Ishikawa (cell line): ENCODE measurements around the gene WSB2.

ENCODE experiments used
- CEBPB ChIP-seq: IDR thresholded peaks from 2 replicates; pipeline ENCODE4 v1.6.1; 2012
- CREB1 ChIP-seq: IDR thresholded peaks from 2 replicates; pipeline ENCODE4 v1.6.1; 2012; ENCODE audit warnings: low read depth
- EP300 ChIP-seq: IDR thresholded peaks from 2 replicates; pipeline ENCODE4 v1.6.1; 2012; ENCODE audit warnings: borderline replicate concordance
- TAF1 ChIP-seq: IDR thresholded peaks from 2 replicates; pipeline ENCODE4 v1.6.1; 2012; ENCODE audit warnings: low read depth, mild to moderate bottlenecking
- TEAD4 ChIP-seq: IDR thresholded peaks from 2 replicates; pipeline ENCODE4 v1.6.1; 2012
- ZBTB7A ChIP-seq: IDR thresholded peaks from 2 replicates; pipeline ENCODE4 v1.6.1; 2012; ENCODE audit warnings: low read depth
- TF ChIP-seq, protein P1 (sequence below): IDR thresholded peaks from 2 replicates; pipeline ENCODE4 v1.6.1; 2012

DNA sequence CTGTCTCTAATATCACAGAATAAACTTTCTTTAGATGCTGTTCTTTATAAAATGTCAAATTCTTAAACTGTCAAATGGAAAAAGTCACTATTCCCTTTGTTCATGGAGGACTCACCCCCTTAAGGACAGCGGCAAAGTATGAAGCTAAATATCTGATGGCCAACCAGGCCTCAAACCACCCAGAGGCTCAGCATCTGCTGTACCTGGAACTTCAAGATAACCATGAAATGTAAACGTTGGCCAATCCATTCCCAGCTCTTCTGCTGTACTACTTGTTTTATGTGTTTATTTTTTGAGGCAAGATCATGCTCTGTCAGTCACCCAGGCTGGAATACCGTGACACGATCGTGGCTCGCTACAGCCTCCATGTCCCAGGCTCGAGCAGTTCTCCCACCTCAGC is 28.8 kb downstream of the WSB2 start:
- no peak for TF ChIP-seq CEBPB
- no peak for TF ChIP-seq TAF1
- TF ChIP-seq TEAD4: no peak
- TF ChIP-seq ZBTB7A: no peak
- TF ChIP-seq CREB1: no peak
- TF ChIP-seq EP300: no peak
- TF ChIP-seq, protein P1, sequence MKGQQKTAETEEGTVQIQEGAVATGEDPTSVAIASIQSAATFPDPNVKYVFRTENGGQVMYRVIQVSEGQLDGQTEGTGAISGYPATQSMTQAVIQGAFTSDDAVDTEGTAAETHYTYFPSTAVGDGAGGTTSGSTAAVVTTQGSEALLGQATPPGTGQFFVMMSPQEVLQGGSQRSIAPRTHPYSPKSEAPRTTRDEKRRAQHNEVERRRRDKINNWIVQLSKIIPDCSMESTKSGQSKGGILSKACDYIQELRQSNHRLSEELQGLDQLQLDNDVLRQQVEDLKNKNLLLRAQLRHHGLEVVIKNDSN: no peak
